HTR-8/SVneo (cell line): Measurements from ENCODE around the gene CABP4.
"Not testable (repeated sequence)": the region's sequence is repeated elsewhere in the genome, so short reads cannot be mapped to it uniquely, and the experiment has no call there.

Source experiments
- DNase-seq: peaks from one replicate; pipeline ENCODE4 v3.0.0; 2011; ENCODE audit warnings: low spot score, mixed read lengths; ENCODE audit not compliant: insufficient read length
- FAIRE-seq: peaks from 2 replicates; lab custom pipeline; 2011; peaks lifted over from hg19 to GRCh38; lab: Jason Lieb, UNC

CABP4 gene

GRCh38 chr11:67469508-67469811, 14.3 kb downstream of the CABP4 start:
- DNase-seq (no peak), FAIRE-seq (no peak)

GRCh38 chr11:67470337-67471002, 15.3 kb downstream of the CABP4 start:
- DNase-seq, result no peak
- no peak for FAIRE-seq

GRCh38 chr11:67472882-67473281, 17.7 kb downstream of the CABP4 start:
- FAIRE-seq (no peak), DNase-seq (no peak)

GRCh38 chr11:67476692-67477091, 21.5 kb downstream of the CABP4 start:
- FAIRE-seq, DNase-seq: not testable (repeated sequence)

- not testable (repeated sequence) for FAIRE-seq
These were observed 22.3 kb downstream of the CABP4 start for GRCh38 chr11:67477344-67478050.

GRCh38 chr11:67482275-67482826, 27.2 kb downstream of the CABP4 start:
- FAIRE-seq, result no peak
- no peak for DNase-seq

More at GRCh38 chr11:67477344-67478050, 22.3 kb downstream of the CABP4 start:
- not testable (repeated sequence) for DNase-seq

GRCh38 chr11:67482827-67483798, 28.0 kb downstream of the CABP4 start, which contains the start of gene AIP:
AIP (plus strand) TSS chr11:67483026; CDS start chr11:67483159, 133 bp downstream.
- peak; percentile 96 for FAIRE-seq
- peak; percentile 100 for DNase-seq

GRCh38 chr11:67483831-67484665, 28.9 kb downstream of the CABP4 start:
- DNase-seq, result no peak
- peak; percentile 69 for FAIRE-seq

- DNase-seq (no peak), FAIRE-seq (no peak)
These were observed 29.7 kb downstream of the CABP4 start for GRCh38 chr11:67484847-67485311.

GRCh38 chr11:67485873-67486361, 30.8 kb downstream of the CABP4 start:
- not testable (repeated sequence) for FAIRE-seq, DNase-seq

GRCh38 chr11:67486481-67487195, 31.5 kb downstream of the CABP4 start:
- DNase-seq, result no peak
- no peak for FAIRE-seq

GRCh38 chr11:67489203-67489884, 34.2 kb downstream of the CABP4 start:
- no peak for DNase-seq
- peak; percentile 16 for FAIRE-seq

- FAIRE-seq (peak; percentile 72), DNase-seq (no peak)
These were observed 35.0 kb downstream of the CABP4 start for GRCh38 chr11:67489885-67490726.

- FAIRE-seq (no peak), DNase-seq (no peak)
These were observed 35.5 kb downstream of the CABP4 start for GRCh38 chr11:67490727-67491065.

GRCh38 chr11:67491276-67492068, 36.3 kb downstream of the CABP4 start:
- DNase-seq, result no peak
- no peak for FAIRE-seq

GRCh38 chr11:67492069-67492727, 37.0 kb downstream of the CABP4 start:
- no peak for DNase-seq
- FAIRE-seq, result no peak
